ENCODE measurements around the gene VMP1.

- TF ChIP-seq POLR2A (IDR thresholded peaks at IDR 0.05) (no peak), CTCF (IDR thresholded peaks at IDR 0.05) (no peak), POLR2AphosphoS5 (IDR thresholded peaks at IDR 0.05) (no peak), EP300 (IDR thresholded peaks at IDR 0.05) (no peak)
These were observed 76.0 kb downstream of the VMP1 start for GRCh38 chr17:59783221-59784047.

Data from suprapubic skin (tissue), 4 donors.